NCI-H1105 treated with DMSO at 0.1 percent for 48 hours (cell line): Measurements from ENCODE around the gene AP3B1.

Source experiments
- DNase-seq: peaks from one replicate; lab custom pipeline; 2025; lab: John Stamatoyannopoulos, UW

AP3B1 gene

GRCh38 chr5:78003450-78003849 lies 291.0 kb downstream of the AP3B1 start:
- DNase-seq = no peak

- peak; percentile 42 for DNase-seq
Observed at GRCh38 chr5:78002690-78003089, 291.8 kb downstream of the AP3B1 start.

- no peak for DNase-seq
Observed at GRCh38 chr5:78001197-78001596, 293.3 kb downstream of the AP3B1 start.

- no peak for DNase-seq
Observed at GRCh38 chr5:78000191-78000590, 294.3 kb downstream of the AP3B1 start.

- DNase-seq = no peak
Observed at GRCh38 chr5:77999399-77999798, 295.1 kb downstream of the AP3B1 start.

- no peak for DNase-seq
Observed at GRCh38 chr5:77996943-77997342, 297.6 kb downstream of the AP3B1 start.

- peak; percentile 71 for DNase-seq
Observed at GRCh38 chr5:77995793-77996409, 298.6 kb downstream of the AP3B1 start.

GRCh38 chr5:77994943-77995342 lies 299.6 kb downstream of the AP3B1 start:
- no peak for DNase-seq

- DNase-seq = peak; percentile 77
Observed at GRCh38 chr5:77993855-77994318, 300.6 kb downstream of the AP3B1 start.

- DNase-seq = peak; percentile 58
Observed at GRCh38 chr5:77993141-77993854, 301.2 kb downstream of the AP3B1 start.

- DNase-seq = no peak
Observed at GRCh38 chr5:77991084-77991483, 303.4 kb downstream of the AP3B1 start.

GRCh38 chr5:77990020-77990419 lies 304.5 kb downstream of the AP3B1 start:
- no peak for DNase-seq

GRCh38 chr5:77987988-77988387 lies 306.5 kb downstream of the AP3B1 start:
- no peak for DNase-seq

GRCh38 chr5:77987331-77987730 lies 307.2 kb downstream of the AP3B1 start:
- DNase-seq = no peak

- DNase-seq = no peak
Observed at GRCh38 chr5:77986261-77986660, 308.2 kb downstream of the AP3B1 start.

GRCh38 chr5:77985247-77985646 lies 309.3 kb downstream of the AP3B1 start:
- DNase-seq = no peak

- no peak for DNase-seq
Observed at GRCh38 chr5:77984587-77984986, 309.9 kb downstream of the AP3B1 start.

- DNase-seq = no peak
Observed at GRCh38 chr5:77983482-77984199, 310.9 kb downstream of the AP3B1 start.

GRCh38 chr5:77981820-77982219 lies 312.7 kb downstream of the AP3B1 start:
- DNase-seq = no peak

- no peak for DNase-seq
Observed at GRCh38 chr5:77974576-77974975, 319.9 kb downstream of the AP3B1 start.

- DNase-seq = no peak
Observed at GRCh38 chr5:77973253-77973609, 321.3 kb downstream of the AP3B1 start.

- DNase-seq = no peak
Observed at GRCh38 chr5:77972469-77973252, 321.8 kb downstream of the AP3B1 start.
